ENCODE measurements around the gene UBE2I.
"Not testable (repeated sequence)": the region's sequence is repeated elsewhere in the genome, so short reads cannot be mapped to it uniquely, and the experiment has no call there.

The UBE2I gene

DNA sequence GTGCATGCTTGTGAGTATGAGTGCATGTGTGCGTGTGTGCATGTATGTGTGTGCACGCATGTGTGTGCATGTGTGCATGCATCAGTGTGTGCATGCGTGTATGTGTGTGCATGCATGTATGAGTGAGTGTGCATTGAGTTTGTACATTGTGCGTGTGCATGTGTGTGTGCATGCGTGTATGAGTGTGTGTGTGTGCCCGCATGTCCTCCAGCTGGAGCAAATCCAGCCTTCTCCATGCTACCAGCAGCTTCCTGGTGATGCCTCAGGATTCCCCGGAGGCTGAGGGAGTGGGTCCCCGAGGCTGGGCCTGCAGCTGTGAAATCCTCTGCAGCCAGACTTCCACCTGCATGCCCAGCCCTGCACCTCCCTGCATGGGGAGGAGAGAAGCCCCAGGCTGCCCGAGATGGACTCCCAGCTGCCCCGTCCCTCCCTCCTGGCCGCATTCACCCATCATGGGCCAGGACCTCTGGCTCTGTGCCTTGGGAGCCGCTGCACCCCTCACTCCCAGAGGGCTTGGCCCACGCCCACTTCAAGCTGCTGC, 44.3 kb upstream of the UBE2I start:
- H3K4me1 ChIP-seq (ENCODE audit: control insufficient read depth in 5 of 5, insufficient read depth in 5 of 5, low read length in 5 of 5) = no peaks in the 10 kb centered on the region
- H3K9ac ChIP-seq (ENCODE audit: low read length in 5 of 5) = no peak overlapping the region
- H3K9me3 ChIP-seq (ENCODE audit: control insufficient read depth in 5 of 5, low read length in 5 of 5) = peaks cover 0 to 3% (median 0%) of the 10 kb centered on the region in 5 donors
- peaks cover 9 to 35% (median 29%) of the 10 kb centered on the region in 5 donors for H3K27me3 ChIP-seq (ENCODE audit: control insufficient read depth in 5 of 5, insufficient read depth in 4 of 5, low read length in 5 of 5)
- no peaks in the 10 kb centered on the region for H3K36me3 ChIP-seq (ENCODE audit: control insufficient read depth in 5 of 5, insufficient read depth in 5 of 5, low read length in 5 of 5)
- H3K4me3 ChIP-seq (ENCODE audit: low read depth in 1 of 5, low read length in 5 of 5) = no peak overlapping the region
- no peak overlapping the region for H3K27ac ChIP-seq (ENCODE audit: low read depth, low read length)

GRCh38 chr16:1265826-1266225, 43.6 kb upstream of the UBE2I start:
- Histone ChIP-seq H3K4me3 (ENCODE audit: low read depth in 1 of 5, low read length in 5 of 5) (no peak overlapping the region), H3K27ac (ENCODE audit: low read depth, low read length) (no peak overlapping the region), H3K27me3 (ENCODE audit: control insufficient read depth in 5 of 5, insufficient read depth in 4 of 5, low read length in 5 of 5) (peaks cover 5 to 29% (median 22%) of the 10 kb centered on the region in 5 donors), H3K9ac (ENCODE audit: low read length in 5 of 5) (no peak overlapping the region), H3K4me1 (ENCODE audit: control insufficient read depth in 5 of 5, insufficient read depth in 5 of 5, low read length in 5 of 5) (no peaks in the 10 kb centered on the region), H3K36me3 (ENCODE audit: control insufficient read depth in 5 of 5, insufficient read depth in 5 of 5, low read length in 5 of 5) (no peaks in the 10 kb centered on the region), H3K9me3 (ENCODE audit: control insufficient read depth in 5 of 5, low read length in 5 of 5) (peaks cover 0 to 3% (median 0%) of the 10 kb centered on the region in 5 donors)

DNA sequence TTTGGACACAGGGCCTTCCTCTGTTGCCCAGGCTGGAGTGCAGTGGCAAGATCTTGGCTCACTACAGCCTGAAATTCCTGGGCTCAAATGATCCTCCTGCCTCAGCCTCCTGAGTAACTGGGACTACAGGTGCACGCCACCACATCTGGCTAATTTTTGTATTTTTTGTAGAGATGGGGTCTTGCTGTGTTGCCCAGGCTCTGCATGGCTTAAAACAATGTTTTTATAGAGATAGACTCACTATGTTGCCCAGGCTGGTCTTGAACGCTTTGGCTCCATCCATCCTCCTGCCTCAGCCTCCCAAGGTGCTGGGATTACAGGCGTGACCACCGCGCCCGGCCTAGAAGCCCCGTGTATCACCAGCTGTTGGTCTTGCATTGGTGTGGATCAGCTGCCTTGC, 40.0 kb upstream of the UBE2I start:
- H3K4me1 ChIP-seq (ENCODE audit: control insufficient read depth in 5 of 5, insufficient read depth in 5 of 5, low read length in 5 of 5); H3K9ac ChIP-seq (ENCODE audit: low read length in 5 of 5); H3K4me3 ChIP-seq (ENCODE audit: low read depth in 1 of 5, low read length in 5 of 5); H3K27ac ChIP-seq (ENCODE audit: low read depth, low read length); H3K9me3 ChIP-seq (ENCODE audit: control insufficient read depth in 5 of 5, low read length in 5 of 5); H3K36me3 ChIP-seq (ENCODE audit: control insufficient read depth in 5 of 5, insufficient read depth in 5 of 5, low read length in 5 of 5): not testable (repeated sequence)
- peaks cover 0 to 28% (median 10%) of the 10 kb centered on the region in 5 donors for H3K27me3 ChIP-seq (ENCODE audit: control insufficient read depth in 5 of 5, insufficient read depth in 4 of 5, low read length in 5 of 5)

DNA sequence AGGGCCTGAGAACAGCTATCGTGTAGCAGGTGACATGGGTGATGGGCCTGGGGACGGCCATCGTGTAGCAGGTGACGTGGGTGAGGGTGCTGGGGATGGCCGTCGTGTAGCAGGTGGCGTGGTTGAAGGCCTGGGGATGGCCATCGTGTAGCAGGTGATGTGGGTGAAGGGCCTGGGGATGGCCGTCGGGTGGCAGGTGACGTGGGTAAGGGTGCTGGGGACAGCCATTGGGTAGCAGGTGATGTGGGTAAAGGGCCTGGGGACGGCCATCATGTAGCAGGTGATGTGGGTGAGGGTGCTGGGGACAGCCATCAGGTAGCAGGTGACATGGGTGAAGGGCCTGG, 38.1 kb upstream of the UBE2I start:
- Histone ChIP-seq H3K9me3 (ENCODE audit: control insufficient read depth in 5 of 5, low read length in 5 of 5) (peaks cover 0 to 8% (median 3%) of the 10 kb centered on the region in 5 donors), H3K4me3 (ENCODE audit: low read depth in 1 of 5, low read length in 5 of 5) (no peak overlapping the region), H3K27ac (ENCODE audit: low read depth, low read length) (no peak overlapping the region), H3K4me1 (ENCODE audit: control insufficient read depth in 5 of 5, insufficient read depth in 5 of 5, low read length in 5 of 5) (peaks cover 0 to 8% (median 0%) of the 10 kb centered on the region in 5 donors), H3K9ac (ENCODE audit: low read length in 5 of 5) (no peak overlapping the region), H3K27me3 (ENCODE audit: control insufficient read depth in 5 of 5, insufficient read depth in 4 of 5, low read length in 5 of 5) (peaks cover 0 to 36% (median 14%) of the 10 kb centered on the region in 5 donors), H3K36me3 (ENCODE audit: control insufficient read depth in 5 of 5, insufficient read depth in 5 of 5, low read length in 5 of 5) (no peaks in the 10 kb centered on the region)

DNA sequence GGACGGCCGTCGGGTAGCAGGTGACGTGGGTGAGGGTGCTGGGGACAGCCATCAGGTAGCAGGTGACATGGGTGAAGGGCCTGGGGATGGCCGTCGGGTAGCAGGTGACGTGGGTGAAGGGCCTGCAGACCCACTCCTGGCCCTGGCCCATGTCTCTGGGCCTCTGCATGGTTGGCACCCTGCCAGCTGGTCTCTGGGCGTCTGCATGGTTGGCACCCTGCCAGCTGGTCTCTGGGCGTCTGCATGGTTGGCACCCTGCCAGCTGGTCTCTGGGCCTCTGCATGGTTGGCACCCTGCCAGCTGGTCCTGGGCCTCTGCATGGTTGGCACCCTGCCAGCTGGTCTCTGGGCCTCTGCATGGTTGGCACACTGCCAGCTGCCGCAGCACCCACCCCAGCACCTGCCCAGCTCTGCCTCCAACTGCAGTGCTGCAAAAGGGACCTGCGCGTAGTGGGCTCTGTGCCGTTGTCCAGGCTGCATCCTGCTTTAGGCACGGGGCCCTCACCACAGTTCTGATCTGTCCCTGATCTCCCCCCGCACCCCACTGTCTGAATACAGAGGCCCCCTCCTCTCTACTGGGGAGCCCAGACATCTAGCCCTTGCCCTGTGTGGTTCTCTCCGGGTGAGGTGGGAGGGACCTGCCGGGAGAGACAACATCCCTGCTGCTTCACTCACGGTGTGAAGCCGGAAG, 37.6 kb upstream of the UBE2I start:
- H3K4me3 ChIP-seq (ENCODE audit: low read depth in 1 of 5, low read length in 5 of 5); H3K9ac ChIP-seq (ENCODE audit: low read length in 5 of 5): not testable (repeated sequence)
- H3K27me3 ChIP-seq (ENCODE audit: control insufficient read depth in 5 of 5, insufficient read depth in 4 of 5, low read length in 5 of 5) = peaks cover 0 to 37% (median 14%) of the 10 kb centered on the region in 5 donors

DNA sequence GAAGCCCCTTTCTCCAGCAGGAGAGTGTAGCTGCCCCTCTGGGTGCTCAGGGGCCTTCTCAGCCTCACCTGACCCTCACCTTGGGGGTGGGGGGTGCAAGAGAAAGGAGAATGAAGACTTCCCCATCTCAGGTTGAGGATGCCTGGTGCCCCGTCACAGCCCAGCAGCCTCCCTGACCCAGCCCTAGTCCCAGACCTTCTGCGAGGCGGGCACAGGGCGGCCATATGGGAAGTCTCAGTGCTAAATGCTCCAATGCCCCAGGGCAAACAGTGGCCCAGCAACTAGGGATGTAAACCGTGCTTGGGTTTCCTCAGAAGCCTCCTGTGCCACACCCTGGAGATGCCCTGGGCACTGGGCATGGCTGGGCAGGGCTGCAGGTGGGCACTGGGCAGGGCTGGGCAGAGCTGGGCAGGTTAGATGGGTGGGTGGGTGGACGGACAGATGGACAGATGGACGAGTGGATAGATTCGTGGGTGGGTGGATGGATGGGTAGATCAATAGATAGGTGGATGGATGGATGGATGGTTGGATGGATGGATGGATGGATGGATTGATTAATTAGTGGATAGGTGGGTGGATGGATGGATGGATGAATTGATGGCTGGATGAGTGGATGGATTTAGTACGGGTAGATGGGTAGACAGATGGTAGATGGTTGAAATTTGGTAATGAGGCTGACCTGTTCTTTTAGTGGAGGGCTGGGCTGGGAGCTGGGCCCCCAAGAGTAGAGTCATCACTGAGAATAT, 36.8 kb upstream of the UBE2I start:
- Histone ChIP-seq H3K4me1 (ENCODE audit: control insufficient read depth in 5 of 5, insufficient read depth in 5 of 5, low read length in 5 of 5) (peaks cover 0 to 8% (median 0%) of the 10 kb centered on the region in 5 donors), H3K9ac (ENCODE audit: low read length in 5 of 5) (no peak overlapping the region), H3K27me3 (ENCODE audit: control insufficient read depth in 5 of 5, insufficient read depth in 4 of 5, low read length in 5 of 5) (peaks cover 6 to 44% (median 20%) of the 10 kb centered on the region in 5 donors), H3K27ac (ENCODE audit: low read depth, low read length) (no peak overlapping the region), H3K4me3 (ENCODE audit: low read depth in 1 of 5, low read length in 5 of 5) (no peak overlapping the region), H3K9me3 (ENCODE audit: control insufficient read depth in 5 of 5, low read length in 5 of 5) (peaks cover 0 to 8% (median 0%) of the 10 kb centered on the region in 5 donors), H3K36me3 (ENCODE audit: control insufficient read depth in 5 of 5, insufficient read depth in 5 of 5, low read length in 5 of 5) (no peaks in the 10 kb centered on the region)

More for the DNA sequence above, 37.6 kb upstream of the UBE2I start:
- not testable (repeated sequence) for H3K27ac ChIP-seq (ENCODE audit: low read depth, low read length); H3K36me3 ChIP-seq (ENCODE audit: control insufficient read depth in 5 of 5, insufficient read depth in 5 of 5, low read length in 5 of 5); H3K4me1 ChIP-seq (ENCODE audit: control insufficient read depth in 5 of 5, insufficient read depth in 5 of 5, low read length in 5 of 5); H3K9me3 ChIP-seq (ENCODE audit: control insufficient read depth in 5 of 5, low read length in 5 of 5)

DNA sequence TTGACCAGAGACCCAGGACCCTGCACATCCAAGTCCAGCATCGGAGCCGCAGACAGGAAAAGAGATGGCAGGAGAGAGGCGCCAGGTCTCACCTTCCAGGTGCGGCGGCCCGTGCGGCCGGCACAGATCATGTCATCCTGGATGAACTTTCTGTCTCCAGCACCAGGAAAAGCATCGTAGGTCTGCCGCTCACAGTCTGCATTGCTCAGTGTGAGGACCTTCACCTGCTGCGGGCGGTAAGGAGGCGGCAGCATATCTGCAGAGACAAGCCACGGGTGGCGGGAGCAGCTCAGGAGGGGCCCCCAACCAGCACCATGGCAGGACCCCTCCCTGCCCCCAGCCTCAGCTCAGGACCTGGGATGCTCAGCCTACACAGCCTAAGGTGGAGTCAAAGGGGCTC, 35.6 kb upstream of the UBE2I start:
- H3K4me1 ChIP-seq (ENCODE audit: control insufficient read depth in 5 of 5, insufficient read depth in 5 of 5, low read length in 5 of 5) = peaks cover 0 to 8% (median 0%) of the 10 kb centered on the region in 5 donors
- H3K4me3 ChIP-seq (ENCODE audit: low read depth in 1 of 5, low read length in 5 of 5) = no peak overlapping the region
- H3K9ac ChIP-seq (ENCODE audit: low read length in 5 of 5) = no peak overlapping the region
- peaks cover 16 to 54% (median 30%) of the 10 kb centered on the region in 5 donors for H3K27me3 ChIP-seq (ENCODE audit: control insufficient read depth in 5 of 5, insufficient read depth in 4 of 5, low read length in 5 of 5)
- peaks cover 0 to 8% (median 0%) of the 10 kb centered on the region in 5 donors for H3K9me3 ChIP-seq (ENCODE audit: control insufficient read depth in 5 of 5, low read length in 5 of 5)
- no peaks in the 10 kb centered on the region for H3K36me3 ChIP-seq (ENCODE audit: control insufficient read depth in 5 of 5, insufficient read depth in 5 of 5, low read length in 5 of 5)
- H3K27ac ChIP-seq (ENCODE audit: low read depth, low read length) = no peak overlapping the region

GRCh38 chr16:1274767-1275166, 34.7 kb upstream of the UBE2I start:
- Histone ChIP-seq H3K36me3 (ENCODE audit: control insufficient read depth in 5 of 5, insufficient read depth in 5 of 5, low read length in 5 of 5) (no peaks in the 10 kb centered on the region), H3K27ac (ENCODE audit: low read depth, low read length) (no peak overlapping the region), H3K27me3 (ENCODE audit: control insufficient read depth in 5 of 5, insufficient read depth in 4 of 5, low read length in 5 of 5) (peaks cover 19 to 63% (median 36%) of the 10 kb centered on the region in 5 donors), H3K4me3 (ENCODE audit: low read depth in 1 of 5, low read length in 5 of 5) (no peak overlapping the region), H3K9me3 (ENCODE audit: control insufficient read depth in 5 of 5, low read length in 5 of 5) (peaks cover 0 to 8% (median 0%) of the 10 kb centered on the region in 5 donors), H3K9ac (ENCODE audit: low read length in 5 of 5) (no peak overlapping the region), H3K4me1 (ENCODE audit: control insufficient read depth in 5 of 5, insufficient read depth in 5 of 5, low read length in 5 of 5) (peaks cover 0 to 8% (median 0%) of the 10 kb centered on the region in 5 donors)

DNA sequence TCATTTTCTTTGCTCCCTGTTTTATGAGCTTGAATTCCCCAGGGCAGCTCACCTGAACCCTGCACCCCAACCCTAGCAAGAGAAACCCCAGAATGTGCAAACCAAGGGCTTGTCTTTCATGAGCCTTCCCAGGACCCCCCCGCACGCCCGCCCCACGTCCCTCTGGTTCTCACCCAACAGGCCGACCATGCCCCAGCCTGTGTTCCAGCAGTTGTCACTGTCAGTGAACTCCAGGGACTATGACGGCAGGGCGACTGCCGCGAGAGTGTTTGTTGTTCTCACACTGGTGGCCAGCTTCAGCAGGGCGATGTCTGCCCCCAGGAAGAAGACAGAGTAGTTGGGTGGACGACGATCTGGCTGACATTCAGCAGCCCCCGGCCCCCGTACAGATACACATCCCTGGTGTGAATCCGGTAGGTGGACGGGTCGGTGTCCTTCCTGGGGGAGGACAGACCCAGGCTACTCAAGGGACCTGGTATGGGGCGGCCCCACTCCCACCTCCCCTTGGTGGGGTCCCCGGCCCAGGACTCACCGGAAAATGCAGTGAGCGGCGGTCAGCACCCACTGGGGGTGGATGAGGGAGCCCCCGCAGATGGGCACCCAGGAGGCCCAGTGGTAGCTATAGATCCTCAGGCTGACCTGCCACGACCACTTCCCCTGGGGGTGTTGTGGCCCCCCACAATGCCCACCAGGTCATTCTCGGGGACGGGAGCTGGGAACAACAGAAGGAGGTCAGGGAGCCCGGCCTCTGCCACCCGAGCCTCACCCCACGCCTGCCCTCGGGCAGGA, 33.5 kb upstream of the UBE2I start:
- peaks cover 0 to 8% (median 0%) of the 10 kb centered on the region in 5 donors for H3K9me3 ChIP-seq (ENCODE audit: control insufficient read depth in 5 of 5, low read length in 5 of 5)
- H3K27me3 ChIP-seq (ENCODE audit: control insufficient read depth in 5 of 5, insufficient read depth in 4 of 5, low read length in 5 of 5) = peaks cover 19 to 65% (median 37%) of the 10 kb centered on the region in 5 donors
- no peaks in the 10 kb centered on the region for H3K36me3 ChIP-seq (ENCODE audit: control insufficient read depth in 5 of 5, insufficient read depth in 5 of 5, low read length in 5 of 5)
- peaks cover 0 to 8% (median 0%) of the 10 kb centered on the region in 5 donors for H3K4me1 ChIP-seq (ENCODE audit: control insufficient read depth in 5 of 5, insufficient read depth in 5 of 5, low read length in 5 of 5)
- H3K4me3 ChIP-seq (ENCODE audit: low read depth in 1 of 5, low read length in 5 of 5) = no peak overlapping the region
- no peak overlapping the region for H3K9ac ChIP-seq (ENCODE audit: low read length in 5 of 5)
- no peak overlapping the region for H3K27ac ChIP-seq (ENCODE audit: low read depth, low read length)
